Lung (tissue), 12 donors: ENCODE measurements around the gene AHNAK. TPM values are rescaled to one million over a fixed set of nuclear protein-coding genes. Genes with fewer than 3 reads are reported as not detected.

ENCODE experiments used
- ATAC-seq: fragments of 200-7000 bp; cut with Tn5 transposase; one replicate; pipeline ENCODE4 v1.9.1; 2020; ENCODE audit warnings: moderate number of reproducible peaks; ENCODE audit not compliant: insufficient read depth, low FRiP score
- DNase-seq, 3 donors: peaks; one replicate each; pipeline ENCODE4 v3.0.0-alpha.2; 2013 to 2017
- H3K27ac ChIP-seq, 2 donors: one replicate each; pipeline ENCODE4 v1.5.1; 2013; ENCODE audit warnings: mild to moderate bottlenecking in 2 of 2, moderate library complexity in 2 of 2, control low read depth in 1 of 2, inconsistent platforms in 1 of 2, low read depth in 1 of 2, low read length in 1 of 2
- H3K27me3 ChIP-seq, 3 donors: one replicate each; pipeline ENCODE4 v1.5.1; 2013; ENCODE audit warnings: low read length in 2 of 3; ENCODE audit not compliant: control insufficient read depth in 3 of 3, insufficient read depth in 3 of 3
- H3K36me3 ChIP-seq, 4 donors: one replicate each; pipeline ENCODE4 v1.5.1; 2013; ENCODE audit warnings: low read length in 4 of 4, mild to moderate bottlenecking in 1 of 4, moderate library complexity in 1 of 4; ENCODE audit not compliant: control insufficient read depth in 4 of 4, insufficient read depth in 4 of 4
- H3K4me1 ChIP-seq, 5 donors: one replicate each; pipeline ENCODE4 v1.5.1; 2013; ENCODE audit warnings: low read length in 5 of 5, mild to moderate bottlenecking in 2 of 5, moderate library complexity in 1 of 5; ENCODE audit not compliant: control insufficient read depth in 5 of 5, insufficient read depth in 5 of 5
- H3K4me3 ChIP-seq: one replicate; pipeline ENCODE4 v1.5.1; 2013; ENCODE audit warnings: mild to moderate bottlenecking, control low read depth, moderate library complexity
- H3K9ac ChIP-seq, 2 donors: one replicate each; pipeline ENCODE4 v1.5.1; 2013; ENCODE audit warnings: low read length in 2 of 2, control low read depth in 1 of 2; ENCODE audit not compliant: insufficient read depth in 1 of 2
- H3K9me3 ChIP-seq, 4 donors: one replicate each; pipeline ENCODE4 v1.5.1; 2013; ENCODE audit warnings: low read length in 3 of 4, mild to moderate bottlenecking in 1 of 4, moderate library complexity in 1 of 4; ENCODE audit not compliant: control insufficient read depth in 4 of 4, insufficient read depth in 3 of 4
- CTCF ChIP-seq: IDR thresholded peaks from 2 replicates; pipeline ENCODE4 v1.5.1; 2012; ENCODE audit warnings: mild to moderate bottlenecking; ENCODE audit errors: control extremely low read depth, extremely low read depth
- WGBS, 2 donors: extraction: QIAGEN DNeasy Blood & Tissue Kit; methylation state at CpG; one replicate each; pipeline ENCODE4 v1.1.7; 2013; 5-methylcytosine and 5-hydroxymethylcytosine counted together
- polyA plus RNA-seq, 2 donors: library from polyadenylated mRNA; stranded (reverse); fragments of 200-250 nt; gene quantifications; one replicate each; pipeline ENCODE4 v1.2.1, GENCODE V29; 2013
- total RNA-seq, 2 donors: library from RNA; depleted of rRNA in 1 of 2; stranded (reverse); fragments of >200 nt in 1 of 2; gene quantifications; one replicate each; pipeline ENCODE4 v1.2.1, GENCODE V29; 2014 to 2021
- donor health status: control.
- donor health status: control.
- donor health status: Bipolar disorder and iron deficiency.
- donor health status: healthy.
- donor health status: DM: yes; HTN: yes; CAD: no.

AHNAK gene
- total and polyA plus RNA-seq, 4 donors: 66.5 to 707 (median 238) TPM

DNA sequence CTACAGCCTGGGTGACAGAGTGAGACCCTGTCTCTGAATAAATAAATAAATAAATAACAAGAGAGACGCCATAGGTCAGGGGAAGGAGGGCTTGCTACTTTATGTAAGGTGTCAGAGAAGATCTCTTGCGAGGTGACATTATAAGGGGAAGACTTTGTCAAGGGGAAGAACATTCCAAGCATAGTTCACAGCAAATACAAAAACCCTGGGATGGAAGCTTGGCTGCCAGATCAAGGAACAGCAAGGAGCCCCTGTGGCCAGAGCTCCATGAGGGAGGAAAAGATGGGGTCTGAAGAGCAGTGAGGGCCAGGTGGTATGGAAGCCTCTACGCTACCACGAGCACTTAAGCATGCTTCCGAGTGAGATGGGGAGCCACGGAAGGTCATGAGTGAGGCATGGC lies 62.3 kb downstream of the AHNAK start:
- Histone ChIP-seq H3K9me3 (no peaks in the 10 kb centered on the region), H3K4me3 (no peak overlapping the region), H3K9ac (no peak overlapping the region), H3K27me3 (no peaks in the 10 kb centered on the region), H3K36me3 (no peaks in the 10 kb centered on the region), H3K27ac (no peak overlapping the region), H3K4me1 (peaks cover 0 to 25% (median 5%) of the 10 kb centered on the region in 5 donors)
- 92 to 93% methylated on average over 6 of the region's 6 CpGs for WGBS, 2 donors
- TF ChIP-seq CTCF: no peak
- DNase-seq (no peak), ATAC-seq (no peak)

DNA sequence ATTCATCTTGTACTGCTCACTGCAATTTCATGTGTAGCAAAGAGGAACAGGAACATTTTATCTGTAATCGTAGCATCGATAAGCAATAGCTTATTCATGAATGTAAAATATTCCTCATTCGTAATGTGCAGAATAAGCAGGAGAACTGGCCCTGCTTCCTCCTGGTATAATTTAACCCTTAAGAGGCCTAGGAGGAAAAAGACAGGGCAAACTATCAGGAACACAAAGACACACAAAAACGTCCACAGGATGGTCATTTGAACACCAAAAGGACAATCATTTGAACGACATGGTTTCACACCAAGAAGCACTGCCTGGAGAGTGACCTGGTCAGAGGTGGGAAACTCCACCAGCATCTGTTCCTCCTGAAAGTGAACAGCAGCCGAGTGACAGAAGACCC lies 63.9 kb downstream of the AHNAK start:
- H3K27ac ChIP-seq: no peak overlapping the region
- no peak overlapping the region for H3K4me3 ChIP-seq
- DNase-seq: no peak
- no peak for ATAC-seq
- H3K9ac ChIP-seq: no peak overlapping the region
- peaks cover 0 to 16% (median 3%) of the 10 kb centered on the region in 5 donors for H3K4me1 ChIP-seq
- no peak for TF ChIP-seq CTCF
- WGBS, 2 donors: 82 to 90% methylated on average over 6 of the region's 6 CpGs
- no peaks in the 10 kb centered on the region for H3K36me3 ChIP-seq
- H3K9me3 ChIP-seq: no peaks in the 10 kb centered on the region
- H3K27me3 ChIP-seq: no peaks in the 10 kb centered on the region

DNA sequence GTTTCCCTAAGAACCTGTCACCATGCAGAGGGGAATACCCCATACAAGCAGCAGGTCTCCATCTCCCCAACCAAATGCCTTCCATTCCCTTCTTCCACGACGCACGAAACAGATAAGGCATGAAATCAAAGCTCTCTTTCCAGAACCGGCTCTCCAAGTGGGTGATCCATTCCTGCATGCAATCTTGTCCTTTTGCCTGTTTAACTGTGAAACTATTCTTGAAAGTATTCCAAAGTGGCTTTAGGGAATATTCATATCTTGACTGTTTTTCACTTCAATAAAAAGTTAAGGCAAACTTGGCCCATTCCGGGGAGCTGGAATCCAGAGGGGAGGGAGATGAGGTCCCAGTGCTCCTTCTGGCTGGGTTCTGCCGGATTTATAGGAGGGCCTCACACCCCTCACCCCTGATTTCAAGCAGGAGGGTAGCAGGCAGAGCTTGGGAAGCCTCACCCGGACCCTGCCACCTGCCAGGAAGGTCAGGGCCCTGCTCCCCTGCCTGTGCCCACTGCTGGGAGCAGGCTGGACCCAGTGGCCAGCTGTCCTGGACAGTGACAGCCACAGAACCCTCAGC lies 66.9 kb downstream of the AHNAK start:
- H3K4me1 ChIP-seq: peaks cover 0 to 4% (median 3%) of the 10 kb centered on the region in 5 donors
- H3K9ac ChIP-seq: peak overlapping the region in 1 of 2 donors; percentile 23
- TF ChIP-seq CTCF: no peak
- no peaks in the 10 kb centered on the region for H3K9me3 ChIP-seq
- no peak overlapping the region for H3K4me3 ChIP-seq
- peak overlapping the region in 1 of 2 donors; percentile 65 for H3K27ac ChIP-seq
- H3K27me3 ChIP-seq: no peaks in the 10 kb centered on the region
- DNase-seq (no peak), ATAC-seq (no peak)
- 66 to 78% methylated on average over 7 of the region's 7 CpGs for WGBS, 2 donors
- no peaks in the 10 kb centered on the region for H3K36me3 ChIP-seq

- H3K4me1 ChIP-seq: peaks cover 0 to 4% (median 3%) of the 10 kb centered on the region in 5 donors
- no peak for ATAC-seq
- DNase-seq: no peak
- H3K36me3 ChIP-seq: no peaks in the 10 kb centered on the region
- no peak overlapping the region for H3K27ac ChIP-seq
- no peak for TF ChIP-seq CTCF
- no peak overlapping the region for H3K9ac ChIP-seq
- WGBS, 2 donors: 80 to 85% methylated on average over 5 of the region's 5 CpGs
- no peaks in the 10 kb centered on the region for H3K27me3 ChIP-seq
- H3K9me3 ChIP-seq: no peaks in the 10 kb centered on the region
- H3K4me3 ChIP-seq: no peak overlapping the region
Observed at GRCh38 chr11:62477927-62478326, 68.7 kb downstream of the AHNAK start.
